ENCODE results near the gene ATP6V0E2.
"Not testable (repeated sequence)": the region's sequence is repeated elsewhere in the genome, so short reads cannot be mapped to it uniquely, and the experiment has no call there.

Gene ATP6V0E2

GRCh38 chr7:149873074-149873969 lies at the start of gene ATP6V0E2:
Gene ATP6V0E2 (plus strand): TSS chr7:149873969. CDS start chr7:149874066, 97 bp downstream.
- peak; percentile 90 for DNase-seq (ENCODE audit: low read depth)

DNA sequence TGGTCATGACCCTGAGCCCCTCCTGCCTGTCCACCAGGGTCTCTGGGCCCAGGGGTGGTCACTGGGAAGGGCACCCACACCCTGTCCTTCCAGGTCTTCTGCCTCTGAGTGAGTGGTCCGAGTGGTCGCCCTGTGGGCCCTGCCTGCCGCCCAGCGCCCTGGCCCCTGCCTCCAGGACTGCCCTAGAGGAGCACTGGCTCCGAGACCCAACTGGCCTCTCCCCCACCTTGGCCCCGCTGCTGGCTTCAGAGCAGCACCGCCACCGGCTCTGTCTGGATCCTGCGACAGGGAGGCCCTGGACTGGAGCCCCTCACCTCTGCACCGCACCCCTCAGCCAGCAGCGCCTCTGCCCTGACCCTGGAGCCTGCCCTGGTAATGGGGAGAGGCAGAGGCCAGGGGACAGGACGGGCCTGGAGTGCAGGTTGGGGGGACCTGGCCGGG lies 49.4 kb upstream of the ATP6V0E2 start:
- no peak for DNase-seq (ENCODE audit: low read depth)

GRCh38 chr7:149824748-149825566 lies 48.8 kb upstream of the ATP6V0E2 start:
- no peak for DNase-seq (ENCODE audit: low read depth)

DNA sequence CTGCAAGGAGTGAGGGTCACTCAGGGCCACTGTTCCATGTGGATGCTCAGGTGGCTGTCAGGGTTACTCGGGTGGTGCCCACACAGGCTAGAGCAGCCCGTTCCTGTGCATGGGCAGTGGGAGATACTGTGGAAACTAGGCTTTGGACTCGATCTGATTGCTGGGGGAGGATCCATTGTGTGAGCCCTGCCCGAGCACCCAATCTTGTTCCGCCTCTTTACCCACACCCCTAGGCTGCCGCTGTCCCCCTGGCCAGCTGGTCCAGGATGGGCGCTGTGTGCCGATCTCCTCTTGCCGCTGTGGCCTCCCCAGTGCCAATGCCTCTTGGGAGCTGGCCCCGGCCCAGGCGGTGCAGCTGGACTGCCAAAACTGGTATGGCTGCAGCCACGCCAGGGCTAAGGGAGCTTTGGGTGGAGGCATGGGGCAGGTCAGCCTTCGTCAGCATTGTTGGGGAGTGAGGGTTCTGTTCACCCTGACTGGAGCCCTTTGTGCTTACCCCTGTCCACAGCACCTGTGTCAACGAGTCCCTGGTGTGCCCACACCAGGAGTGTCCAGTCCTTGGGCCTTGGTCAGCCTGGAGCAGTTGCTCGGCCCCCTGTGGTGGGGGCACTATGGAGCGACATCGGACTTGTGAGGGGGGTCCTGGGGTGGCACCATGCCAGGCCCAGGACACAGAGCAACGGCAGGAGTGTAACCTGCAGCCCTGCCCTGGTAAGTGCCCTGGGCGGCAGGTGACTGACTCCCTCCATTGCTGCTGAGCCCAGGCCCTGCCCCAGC lies 48.0 kb upstream of the ATP6V0E2 start:
- no peak for DNase-seq (ENCODE audit: low read depth)

DNA sequence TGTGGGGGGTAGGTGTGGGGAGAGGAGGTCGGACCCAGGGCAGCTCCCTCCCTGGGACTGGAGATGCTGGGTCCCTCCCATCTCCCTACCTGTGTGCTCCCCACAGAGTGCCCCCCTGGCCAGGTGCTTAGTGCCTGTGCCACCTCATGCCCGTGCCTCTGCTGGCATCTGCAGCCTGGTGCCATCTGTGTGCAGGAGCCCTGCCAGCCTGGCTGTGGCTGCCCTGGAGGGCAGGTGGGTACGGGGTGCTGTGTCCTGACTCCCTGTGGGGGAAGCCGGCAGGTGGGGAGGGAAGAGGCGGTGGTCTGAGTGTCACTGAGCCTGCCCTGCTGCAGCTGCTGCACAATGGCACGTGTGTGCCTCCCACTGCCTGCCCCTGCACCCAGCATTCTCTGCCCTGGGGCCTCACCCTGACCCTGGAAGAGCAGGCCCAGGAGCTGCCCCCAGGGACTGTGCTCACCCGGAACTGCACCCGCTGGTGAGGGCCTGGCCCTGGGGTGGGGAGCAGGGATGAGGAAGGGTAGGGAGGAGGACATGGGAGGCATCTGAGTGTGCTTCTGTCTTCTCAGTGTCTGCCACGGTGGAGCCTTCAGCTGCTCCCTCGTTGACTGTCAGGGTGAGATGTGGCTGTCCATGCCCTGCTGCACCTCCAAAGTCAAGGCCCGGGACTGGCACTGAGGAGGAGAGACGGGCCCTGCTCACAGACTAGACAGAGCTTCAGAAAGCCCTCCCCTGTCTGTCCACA lies 47.3 kb upstream of the ATP6V0E2 start:
- DNase-seq (ENCODE audit: low read depth): no peak

- no peak for DNase-seq (ENCODE audit: low read depth)
Observed at GRCh38 chr7:149827089-149827981, 46.4 kb upstream of the ATP6V0E2 start.

DNA sequence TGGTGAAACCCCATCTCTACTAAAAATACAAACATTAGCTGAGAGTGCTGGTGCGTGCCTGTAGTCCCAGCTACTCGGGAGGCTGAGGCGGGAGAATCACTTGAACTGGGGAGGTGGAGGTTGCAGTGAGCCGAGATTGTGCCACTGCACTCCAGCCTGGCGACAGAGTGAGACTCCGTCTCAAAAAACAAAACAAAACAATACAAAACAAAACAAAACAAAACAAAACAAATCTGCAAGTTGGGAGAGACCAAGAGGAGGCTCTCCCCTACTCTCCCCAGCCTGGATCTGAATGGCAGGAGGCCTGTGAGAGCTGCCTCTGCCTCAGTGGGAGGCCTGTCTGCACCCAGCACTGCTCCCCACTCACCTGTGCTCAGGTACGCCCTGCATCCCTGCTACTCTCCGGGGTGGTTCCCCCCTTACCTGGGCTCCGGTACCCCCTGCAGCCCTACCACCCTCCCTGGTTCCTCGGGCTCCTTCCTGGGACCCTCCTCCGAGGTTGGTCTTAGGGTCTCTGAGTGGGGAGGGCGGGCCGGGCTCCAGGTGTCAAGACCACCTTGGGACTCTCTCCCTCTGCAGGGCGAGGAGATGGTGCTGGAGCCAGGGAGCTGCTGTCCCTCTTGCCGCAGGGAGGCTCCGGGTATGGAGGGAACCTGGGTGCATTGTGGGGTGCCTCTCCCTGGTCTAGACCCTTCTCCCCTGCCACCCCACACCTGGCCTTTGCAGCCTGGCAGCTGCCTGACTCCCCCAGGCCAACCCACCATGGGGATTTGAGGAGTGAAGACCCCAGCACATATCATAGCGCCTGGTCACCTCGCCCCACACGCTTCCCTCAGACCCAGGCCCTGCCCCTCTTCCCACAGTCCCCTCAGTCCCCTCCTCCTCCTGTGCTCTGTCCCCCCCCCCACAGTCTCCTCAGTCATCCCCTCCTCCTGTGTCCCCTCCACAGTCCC lies 45.1 kb upstream of the ATP6V0E2 start:
- no peak for DNase-seq (ENCODE audit: low read depth)

DNA sequence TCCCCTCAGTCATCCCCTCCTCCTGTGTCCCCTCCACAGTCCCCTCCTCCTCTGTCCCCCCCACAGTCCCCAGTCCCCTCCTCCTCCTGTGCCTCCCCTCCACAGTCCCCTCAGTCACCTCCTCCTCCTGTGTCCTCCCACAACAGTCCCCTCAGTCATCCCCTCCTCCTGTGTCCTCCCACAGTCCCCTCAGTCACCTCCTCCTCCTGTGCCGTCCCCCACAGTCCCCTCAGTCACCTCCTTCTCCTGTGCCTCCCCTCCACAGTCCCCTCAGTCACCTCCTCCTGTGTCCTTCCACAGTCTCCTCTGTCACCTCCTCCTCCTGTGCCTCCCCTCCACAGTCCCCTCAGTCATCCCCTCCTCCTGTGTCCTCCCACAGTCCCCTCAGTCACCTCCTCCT lies 43.2 kb upstream of the ATP6V0E2 start:
- DNase-seq (ENCODE audit: low read depth): not testable (repeated sequence)

GRCh38 chr7:149830997-149831740 lies 42.6 kb upstream of the ATP6V0E2 start:
- DNase-seq (ENCODE audit: low read depth): no peak

DNA sequence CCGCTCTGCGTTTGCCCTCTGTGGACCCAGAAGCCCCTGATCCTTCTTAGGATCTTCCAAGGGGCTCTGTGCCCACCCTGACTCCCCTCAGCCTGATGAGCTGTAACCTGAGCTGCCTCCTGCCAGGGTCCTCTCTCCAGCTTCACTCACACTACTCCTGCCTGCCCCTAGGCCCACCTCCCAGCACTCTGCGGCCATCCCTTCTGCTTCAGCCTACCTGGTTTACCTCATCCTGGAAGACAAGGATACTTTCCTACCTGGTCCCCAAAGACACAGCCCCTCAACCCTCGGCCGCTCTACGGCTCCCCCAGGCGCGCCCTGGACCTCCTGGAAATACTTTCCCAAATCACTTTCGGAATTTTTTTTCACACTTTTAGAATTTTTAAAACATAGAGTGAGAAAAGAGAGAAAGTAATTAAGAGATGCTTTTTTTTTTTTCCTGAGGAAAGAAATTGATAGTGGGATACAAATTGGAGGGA lies 42.0 kb upstream of the ATP6V0E2 start:
- DNase-seq (ENCODE audit: low read depth): no peak

GRCh38 chr7:149832332-149833041 lies 41.3 kb upstream of the ATP6V0E2 start:
- no peak for DNase-seq (ENCODE audit: low read depth)

GRCh38 chr7:149833495-149834130 lies 40.2 kb upstream of the ATP6V0E2 start:
- DNase-seq (ENCODE audit: low read depth): no peak

GRCh38 chr7:149834601-149835000 lies 39.2 kb upstream of the ATP6V0E2 start:
- no peak for DNase-seq (ENCODE audit: low read depth)

GRCh38 chr7:149836434-149836833 lies 37.3 kb upstream of the ATP6V0E2 start:
- no peak for DNase-seq (ENCODE audit: low read depth)

DNA sequence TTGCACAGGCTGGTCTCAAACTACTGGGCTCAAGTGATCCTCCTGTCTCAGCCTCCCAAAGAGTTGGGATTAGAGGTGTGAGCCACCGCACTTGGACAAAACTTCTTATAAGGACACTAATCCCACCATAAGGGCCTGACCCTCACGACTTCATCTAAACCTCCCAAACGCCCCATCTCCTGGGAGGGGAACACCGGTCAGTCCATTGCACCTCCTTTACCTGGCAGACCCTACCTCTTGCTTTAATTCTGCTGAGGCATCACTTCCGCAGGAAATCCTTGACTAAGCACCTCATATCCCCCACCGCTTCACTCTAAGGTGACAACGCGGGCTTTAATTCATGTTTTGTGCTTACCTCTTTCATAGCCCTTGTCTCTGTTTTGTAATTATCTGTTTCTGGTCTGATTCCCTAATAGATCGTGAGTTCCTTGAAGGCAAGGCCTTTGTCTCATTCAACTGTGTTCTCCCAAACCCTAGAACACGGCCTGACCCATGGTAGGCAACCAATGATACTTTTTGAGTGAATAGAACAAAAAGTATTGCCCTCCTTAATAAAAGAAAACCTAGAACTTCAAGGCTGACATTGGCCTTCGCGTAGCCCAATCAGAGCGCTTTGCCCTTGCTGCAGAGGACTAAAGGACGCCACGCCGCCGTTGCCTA lies 36.1 kb upstream of the ATP6V0E2 start:
- DNase-seq (ENCODE audit: low read depth): no peak

DNA sequence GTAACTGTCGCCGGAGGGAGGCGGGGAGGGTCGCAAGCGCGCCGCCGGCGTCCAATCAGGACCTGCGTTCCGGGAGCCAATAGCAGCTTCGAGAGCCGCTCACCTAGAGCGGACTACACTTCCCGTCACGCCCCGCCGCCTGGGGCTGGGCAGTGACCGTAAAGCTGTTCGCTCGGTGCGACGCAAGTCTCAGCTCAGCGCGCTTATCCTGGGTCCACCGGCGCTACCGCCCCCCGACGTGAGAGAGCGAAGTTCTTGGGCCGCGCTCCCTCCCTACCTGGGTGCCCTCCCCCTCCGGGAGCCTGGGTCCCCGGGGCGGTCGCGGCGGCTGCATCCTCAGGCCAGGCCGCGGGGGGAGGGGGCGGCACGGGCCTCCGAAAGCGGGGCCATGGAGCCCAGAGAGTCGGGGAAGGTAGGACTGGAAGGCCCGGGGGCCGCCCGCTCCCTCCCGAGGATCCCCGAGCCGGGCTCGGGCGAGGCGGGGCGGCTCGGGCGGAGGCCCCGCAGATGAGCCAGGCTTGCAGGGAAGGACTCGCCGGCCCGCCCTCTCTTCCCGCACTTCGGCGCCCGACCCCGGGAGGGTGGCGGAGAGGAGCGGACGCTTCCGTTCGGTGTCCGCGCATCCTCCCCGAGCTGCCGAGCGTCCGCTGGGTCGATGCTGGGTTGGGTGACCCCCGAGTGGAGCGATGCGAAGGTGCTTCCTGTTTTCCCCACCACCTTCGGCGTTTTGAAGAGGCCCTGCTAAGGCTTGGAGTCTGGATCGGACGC lies 35.4 kb upstream of the ATP6V0E2 start, which contains the start of gene ZNF862:
TSS of gene ZNF862 (plus strand) at position 152 of the 768 bp plus-strand sequence. CDS start at position 389, 237 bp downstream.
- peak; percentile 93 for DNase-seq (ENCODE audit: low read depth)

All from stimulated activated CD8-positive, alpha-beta memory T cell treated with anti-CD3 and anti-CD28 coated beads, Interleukin-4, amount 100 ng/mL, for 24 hours (primary cell).